ENCODE results near the gene LRRC8E. TPM values are rescaled to one million over a fixed set of nuclear protein-coding genes. Genes with fewer than 3 reads are reported as not detected.

LRRC8E gene
- total and polyA plus RNA-seq, 4 donors, result 1.8 to 3.3 (median 2.4) TPM; not detected in 1

GRCh38 chr19:7869453-7869909, 18.8 kb upstream of the LRRC8E start:
- Histone ChIP-seq H3K9ac (ENCODE audit: low read depth in 1 of 2, low read length in 2 of 2) (no peak overlapping the region), H3K9me3 (ENCODE audit: control insufficient read depth in 4 of 4, low read length in 3 of 4) (no peaks in the 10 kb centered on the region), H3K36me3 (ENCODE audit: control insufficient read depth in 4 of 4, insufficient read depth in 3 of 4, low read depth in 1 of 4, low read length in 3 of 4) (no peaks in the 10 kb centered on the region), H3K4me3 (ENCODE audit: low read depth in 1 of 3, low read length in 3 of 3) (peak overlapping the region in 2 of 3 donors; percentile 47 to 49), H3K27ac (ENCODE audit: low read depth in 1 of 2, low read length in 2 of 2) (peak overlapping the region in 1 of 2 donors; percentile 41), H3K27me3 (ENCODE audit: control insufficient read depth in 4 of 4, insufficient read depth in 4 of 4, low read length in 3 of 4) (peaks cover 0 to 7% (median 5%) of the 10 kb centered on the region in 4 donors), H3K4me1 (ENCODE audit: control insufficient read depth in 4 of 4, insufficient read depth in 4 of 4, low read length in 3 of 4) (peaks cover 9 to 32% (median 13%) of the 10 kb centered on the region in 4 donors)
- TF ChIP-seq CTCF (IDR thresholded peaks at IDR 0.05; ENCODE audit: low read depth, low read length, missing input control), result no peak
- no peak for TF ChIP-seq HNF4G (IDR thresholded peaks at IDR 0.05)
- no peak for TF ChIP-seq REST (IDR thresholded peaks at IDR 0.05)
- no peak for TF ChIP-seq NR2F2 (IDR thresholded peaks at IDR 0.05)
- no peak for TF ChIP-seq RAD21 (IDR thresholded peaks at IDR 0.05)
- TF ChIP-seq EGR1 (IDR thresholded peaks at IDR 0.05; ENCODE audit: low read depth in 2 of 2), result no peak
- peak; percentile 80 for DNase-seq (ENCODE audit: low spot score)
- WGBS, result 3% methylated on average over 47 of the region's 47 CpGs

GRCh38 chr19:7869910-7870511, 18.3 kb upstream of the LRRC8E start:
- peak overlapping the region in 2 of 3 donors; percentile 47 to 49 for H3K4me3 ChIP-seq (ENCODE audit: low read depth in 1 of 3, low read length in 3 of 3)
- H3K27me3 ChIP-seq (ENCODE audit: control insufficient read depth in 4 of 4, insufficient read depth in 4 of 4, low read length in 3 of 4), result peaks cover 0 to 8% (median 6%) of the 10 kb centered on the region in 4 donors
- H3K36me3 ChIP-seq (ENCODE audit: control insufficient read depth in 4 of 4, insufficient read depth in 3 of 4, low read depth in 1 of 4, low read length in 3 of 4), result no peaks in the 10 kb centered on the region
- peaks cover 9 to 32% (median 13%) of the 10 kb centered on the region in 4 donors for H3K4me1 ChIP-seq (ENCODE audit: control insufficient read depth in 4 of 4, insufficient read depth in 4 of 4, low read length in 3 of 4)
- H3K9ac ChIP-seq (ENCODE audit: low read depth in 1 of 2, low read length in 2 of 2), result no peak overlapping the region
- 29% methylated on average over 30 of the region's 30 CpGs for WGBS
- peak; percentile 65 for DNase-seq (ENCODE audit: low spot score)
- H3K9me3 ChIP-seq (ENCODE audit: control insufficient read depth in 4 of 4, low read length in 3 of 4), result no peaks in the 10 kb centered on the region
- no peak overlapping the region for H3K27ac ChIP-seq (ENCODE audit: low read depth in 1 of 2, low read length in 2 of 2)
- TF ChIP-seq SP1 (IDR thresholded peaks at IDR 0.05), result no peak

GRCh38 chr19:7870571-7871436, 17.5 kb upstream of the LRRC8E start:
- Histone ChIP-seq H3K9ac (ENCODE audit: low read depth in 1 of 2, low read length in 2 of 2) (no peak overlapping the region), H3K27me3 (ENCODE audit: control insufficient read depth in 4 of 4, insufficient read depth in 4 of 4, low read length in 3 of 4) (peaks cover 0 to 8% (median 6%) of the 10 kb centered on the region in 4 donors), H3K4me1 (ENCODE audit: control insufficient read depth in 4 of 4, insufficient read depth in 4 of 4, low read length in 3 of 4) (peaks cover 9 to 32% (median 13%) of the 10 kb centered on the region in 4 donors)
- no peak for TF ChIP-seq HNF4A (conservative IDR thresholded peaks at IDR 0.05)
- TF ChIP-seq FOXA1 (IDR thresholded peaks at IDR 0.05), result no peak
- no peak for TF ChIP-seq SP1 (IDR thresholded peaks at IDR 0.05)
- no peak for TF ChIP-seq FOXA2 (IDR thresholded peaks at IDR 0.05)
- no peak for TF ChIP-seq TAF1 (conservative IDR thresholded peaks at IDR 0.05)
- no peak for TF ChIP-seq NR2F2 (IDR thresholded peaks at IDR 0.05)
- TF ChIP-seq ZBTB33 (IDR thresholded peaks at IDR 0.05), result no peak
- TF ChIP-seq REST (IDR thresholded peaks at IDR 0.05), result no peak
- TF ChIP-seq YY1 (IDR thresholded peaks at IDR 0.05), result no peak
- no peak for TF ChIP-seq GABPA (IDR thresholded peaks at IDR 0.05 in 1 of 2, conservative IDR thresholded peaks at IDR 0.05 in 1 of 2)

More at GRCh38 chr19:7870571-7871436, 17.5 kb upstream of the LRRC8E start:
- peak; percentile 70 for DNase-seq (ENCODE audit: low spot score)
- Histone ChIP-seq H3K36me3 (ENCODE audit: control insufficient read depth in 4 of 4, insufficient read depth in 3 of 4, low read depth in 1 of 4, low read length in 3 of 4) (no peaks in the 10 kb centered on the region), H3K4me3 (ENCODE audit: low read depth in 1 of 3, low read length in 3 of 3) (no peak overlapping the region), H3K9me3 (ENCODE audit: control insufficient read depth in 4 of 4, low read length in 3 of 4) (no peaks in the 10 kb centered on the region), H3K27ac (ENCODE audit: low read depth in 1 of 2, low read length in 2 of 2) (no peak overlapping the region)
- WGBS, result 65% methylated on average over 11 of the region's 11 CpGs
